Neuronal stem cell (in vitro differentiated cells): ENCODE data around the gene ZNF557. TPM values are rescaled to one million over a fixed set of nuclear protein-coding genes. Genes with fewer than 3 reads are reported as not detected.
"Not testable (repeated sequence)": the region's sequence is repeated elsewhere in the genome, so short reads cannot be mapped to it uniquely, and the experiment has no call there.

Experiments
- DNase-seq: peaks from one replicate; pipeline ENCODE4 v3.0.0-alpha.2; 2013; ENCODE audit warnings: low spot score
- H2AFZ ChIP-seq: one replicate; pipeline ENCODE4 v1.6.1; 2013; ENCODE audit warnings: mild to moderate bottlenecking, low read length, inconsistent platforms
- H2AK5ac ChIP-seq: 2 replicates; pipeline ENCODE4 v1.6.1; 2013; ENCODE audit warnings: low read depth, mild to moderate bottlenecking, inconsistent platforms, low read length, moderate library complexity, mixed read lengths
- H2BK120ac ChIP-seq: 2 replicates; pipeline ENCODE4 v1.6.1; 2013; ENCODE audit warnings: low read depth, mild to moderate bottlenecking, inconsistent platforms, low read length, moderate library complexity, mixed read lengths
- H2BK12ac ChIP-seq: one replicate; pipeline ENCODE4 v1.6.1; 2013; ENCODE audit warnings: low read length, inconsistent platforms
- H2BK15ac ChIP-seq: 2 replicates; pipeline ENCODE4 v1.6.1; 2013; ENCODE audit warnings: mild to moderate bottlenecking, low read length, inconsistent platforms, mixed read lengths
- H2BK5ac ChIP-seq: one replicate; pipeline ENCODE4 v1.6.1; 2013; ENCODE audit warnings: inconsistent platforms, mild to moderate bottlenecking, low read length, moderate library complexity
- H3K14ac ChIP-seq: one replicate; pipeline ENCODE4 v1.6.1; 2013; ENCODE audit warnings: low read length, inconsistent platforms
- H3K18ac ChIP-seq: 2 replicates; pipeline ENCODE4 v1.6.1; 2013; ENCODE audit warnings: low read length, inconsistent platforms
- H3K23ac ChIP-seq: 2 replicates; pipeline ENCODE4 v1.6.1; 2013; ENCODE audit warnings: low read depth, mild to moderate bottlenecking, mixed read lengths, low read length, inconsistent platforms; ENCODE audit not compliant: poor library complexity
- H3K27ac ChIP-seq: replicated peaks from 3 replicates; pipeline ENCODE4 v1.5.1; 2013; ENCODE audit warnings: low read length, inconsistent platforms
- H3K27me3 ChIP-seq, 3 experiments: 2 replicates each; pipeline ENCODE4 v1.6.1; 2013; ENCODE audit warnings: low read length in 3 of 3, mild to moderate bottlenecking in 2 of 3, inconsistent platforms in 1 of 3, low read depth in 1 of 3, mixed read lengths in 1 of 3, moderate library complexity in 1 of 3; ENCODE audit not compliant: control insufficient read depth in 3 of 3, insufficient read depth in 3 of 3
- H3K36me3 ChIP-seq, 2 donors: replicated peaks in 1 of 2; 2 replicates each; pipeline ENCODE4 v1.6.1; 2013; ENCODE audit warnings: low read length in 2 of 2; ENCODE audit not compliant: control insufficient read depth in 2 of 2, insufficient read depth in 2 of 2
- H3K4ac ChIP-seq: 2 replicates; pipeline ENCODE4 v1.6.1; 2013; ENCODE audit warnings: inconsistent platforms, mild to moderate bottlenecking, low read length, moderate library complexity
- H3K4me1 ChIP-seq, 2 donors: 1 replicate in 1 of 2; 2 replicates in 1 of 2; pipeline ENCODE4 v1.6.1; 2013; ENCODE audit warnings: low read length in 2 of 2, low read depth in 1 of 2; ENCODE audit not compliant: control insufficient read depth in 2 of 2, insufficient read depth in 1 of 2
- H3K4me2 ChIP-seq: one replicate; pipeline ENCODE4 v1.6.1; 2013; ENCODE audit warnings: mild to moderate bottlenecking, low read length, inconsistent platforms; ENCODE audit not compliant: insufficient read depth, poor library complexity, severe bottlenecking
- H3K4me3 ChIP-seq, 2 donors: 2 replicates each; pipeline ENCODE4 v1.5.1; 2013; ENCODE audit warnings: low read length in 2 of 2, mild to moderate bottlenecking in 2 of 2, inconsistent platforms in 1 of 2, moderate library complexity in 1 of 2
- H3K79me1 ChIP-seq: one replicate; pipeline ENCODE4 v1.6.1; 2013; ENCODE audit warnings: low read depth, mild to moderate bottlenecking, inconsistent platforms, low read length, moderate library complexity
- H3K9ac ChIP-seq: one replicate; pipeline ENCODE4 v1.6.1; 2013; ENCODE audit warnings: mild to moderate bottlenecking, low read depth, low read length, inconsistent platforms; ENCODE audit not compliant: poor library complexity
- H3K9me3 ChIP-seq, 2 donors: replicated peaks in 1 of 2; 2 replicates each; pipeline versions ENCODE3 to v1.6.1; 2013; ENCODE audit warnings: low read length in 2 of 2, mild to moderate bottlenecking in 2 of 2, inconsistent platforms in 1 of 2, low read depth in 1 of 2, mixed read lengths in 1 of 2, moderate library complexity in 1 of 2; ENCODE audit not compliant: control insufficient read depth in 2 of 2, insufficient read depth in 1 of 2
- H4K8ac ChIP-seq: one replicate; pipeline ENCODE4 v1.6.1; 2013; ENCODE audit warnings: low read depth, mild to moderate bottlenecking, inconsistent platforms, low read length, moderate library complexity
- H4K91ac ChIP-seq: one replicate; pipeline ENCODE4 v1.6.1; 2013; ENCODE audit warnings: low read length, low read depth, mild to moderate bottlenecking, inconsistent platforms; ENCODE audit not compliant: poor library complexity
- WGBS, 2 donors: extraction: QIAGEN DNeasy Blood & Tissue Kit; methylation state at CpG; one replicate each; pipeline ENCODE4 v1.1.7; 2013; ENCODE audit warnings: missing lambda C conversion rate in 2 of 2, mixed read lengths in 1 of 2; ENCODE audit not compliant: insufficient read length in 2 of 2, insufficient replicate concordance in 1 of 2; ENCODE audit errors: extremely low coverage in 2 of 2; 5-methylcytosine and 5-hydroxymethylcytosine counted together
- polyA plus RNA-seq, 2 experiments: library from polyadenylated mRNA; stranded (reverse); fragments of 200-250 nt; gene quantifications; one replicate each; pipeline ENCODE4 v1.2.3, GENCODE V29; 2013

Gene ZNF557
- polyA plus RNA-seq (2013, experiment 1 of 2), result 3.1 TPM
- 3.0 TPM for polyA plus RNA-seq (2013, experiment 2 of 2)

DNA sequence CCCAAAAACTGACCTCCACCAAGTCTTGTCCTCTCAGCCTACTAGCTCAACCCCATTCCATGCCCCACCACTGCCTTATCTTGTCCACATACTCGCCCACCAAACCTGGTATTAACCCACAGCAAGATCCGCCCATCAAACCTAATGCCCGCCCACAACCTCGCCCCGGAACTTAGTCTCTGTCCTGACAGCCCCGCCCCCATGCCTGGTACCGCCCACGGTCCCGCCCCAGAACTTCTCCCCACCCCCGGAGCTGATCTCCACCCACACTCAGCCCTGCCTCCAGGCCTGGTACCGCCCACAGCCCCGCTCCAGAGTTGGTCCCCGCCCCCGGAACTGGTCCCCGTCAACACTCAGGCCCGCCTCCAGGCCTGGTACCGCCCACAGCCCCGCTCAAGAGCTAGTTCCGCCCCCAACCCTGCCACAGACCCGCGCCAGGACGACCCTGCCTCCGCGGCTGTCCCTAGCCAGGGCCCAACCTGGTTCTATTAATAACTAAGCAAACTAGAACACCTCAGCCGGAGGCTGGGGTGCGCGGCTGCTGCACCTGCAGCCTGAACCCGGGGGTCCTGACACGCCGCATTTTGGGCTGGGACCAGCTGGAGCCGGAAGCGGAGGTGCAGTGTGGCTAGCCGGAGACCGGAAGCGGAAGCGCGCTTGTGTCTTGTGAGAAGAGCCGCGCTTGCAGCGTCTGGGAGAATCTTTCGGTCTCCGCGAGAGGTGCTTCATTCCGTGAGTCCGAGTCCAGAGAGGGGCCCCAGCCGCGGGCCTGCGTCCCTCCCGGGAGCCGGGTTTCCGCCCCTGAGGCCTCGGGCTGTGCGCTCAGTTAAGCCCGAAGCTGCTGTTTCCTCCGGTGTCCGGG lies at the start of gene ZNF557:
Gene ZNF557 (plus strand): TSS at position 662 of the 862 bp plus-strand sequence. CDS start 5,372 bp downstream, outside the sequence.
- H2AFZ ChIP-seq, result peak within 1 kb of the TSS; percentile 99
- WGBS, 2 donors, result no CpG with 5 or more reads among the region's 56 CpGs
- H3K36me3 ChIP-seq, result peaks cover 12 to 36% of the 10 kb centered on the region in 2 donors

DNA sequence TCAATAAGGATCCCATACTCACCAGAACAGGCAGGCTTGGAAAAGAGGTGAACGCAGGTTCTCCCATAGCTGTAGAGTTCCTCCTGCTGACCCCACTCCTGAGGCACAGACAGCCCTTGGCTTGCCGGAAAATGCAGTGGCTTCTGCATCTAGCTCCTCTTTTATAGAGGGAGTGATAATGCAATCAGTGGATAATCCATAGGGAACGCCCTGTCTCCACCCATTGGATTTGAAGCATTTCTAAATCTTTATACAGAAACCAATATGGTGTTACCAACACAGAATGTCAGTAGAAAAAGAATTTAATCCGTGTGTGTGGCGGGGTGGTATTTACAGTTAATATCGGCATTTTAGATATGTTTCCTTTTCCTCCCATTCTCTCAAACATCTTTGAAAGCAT lies 48.2 kb upstream of the ZNF557 start, which contains the start of gene MBD3L2B:
Gene MBD3L2B (minus strand): TSS at position 101 of the 400 bp plus-strand sequence. CDS start 34 bp downstream, at position 67.
- H2BK12ac ChIP-seq, H2AFZ ChIP-seq, H3K4me1 ChIP-seq, H2BK15ac ChIP-seq, H4K8ac ChIP-seq, H3K18ac ChIP-seq, H3K4me3 ChIP-seq, H3K23ac ChIP-seq, DNase-seq, H2AK5ac ChIP-seq, H3K4ac ChIP-seq, H3K14ac ChIP-seq, H2BK5ac ChIP-seq, H3K4me2 ChIP-seq, H3K9ac ChIP-seq, H3K79me1 ChIP-seq, H2BK120ac ChIP-seq, H4K91ac ChIP-seq, H3K27me3 ChIP-seq, H3K36me3 ChIP-seq, H3K9me3 ChIP-seq, H3K27ac ChIP-seq: not testable (repeated sequence)
- WGBS, 2 donors, result no CpG with 5 or more reads among the region's 6 CpGs

More for the DNA sequence above, at the start of gene ZNF557:
- Histone ChIP-seq H3K79me1 (peaks cover 2% of the 10 kb centered on the region), H3K27ac (no peak within 1 kb of the TSS), H3K9me3 (peaks cover 0 to 14% of the 10 kb centered on the region in 2 donors), H3K18ac (peak within 1 kb of the TSS; percentile 88), H3K4me1 (peaks cover 0 to 6% of the 10 kb centered on the region in 2 donors), H2AK5ac (no peak within 1 kb of the TSS), H3K4me2 (peak within 1 kb of the TSS; percentile 74), H2BK5ac (peak within 1 kb of the TSS; percentile 54), H3K9ac (peak within 1 kb of the TSS; percentile 89), H3K27me3 (no peaks in the 10 kb centered on the region), H3K4me3 (peak within 1 kb of the TSS; percentile 86 to 96), H3K23ac (peak within 1 kb of the TSS; percentile 46), H2BK120ac (no peak within 1 kb of the TSS), H2BK15ac (no peak within 1 kb of the TSS), H3K14ac (no peak within 1 kb of the TSS), H4K8ac (no peak within 1 kb of the TSS), H4K91ac (no peak within 1 kb of the TSS), H3K4ac (no peak within 1 kb of the TSS), H2BK12ac (no peak within 1 kb of the TSS)
- peak; percentile 94 for DNase-seq

DNA sequence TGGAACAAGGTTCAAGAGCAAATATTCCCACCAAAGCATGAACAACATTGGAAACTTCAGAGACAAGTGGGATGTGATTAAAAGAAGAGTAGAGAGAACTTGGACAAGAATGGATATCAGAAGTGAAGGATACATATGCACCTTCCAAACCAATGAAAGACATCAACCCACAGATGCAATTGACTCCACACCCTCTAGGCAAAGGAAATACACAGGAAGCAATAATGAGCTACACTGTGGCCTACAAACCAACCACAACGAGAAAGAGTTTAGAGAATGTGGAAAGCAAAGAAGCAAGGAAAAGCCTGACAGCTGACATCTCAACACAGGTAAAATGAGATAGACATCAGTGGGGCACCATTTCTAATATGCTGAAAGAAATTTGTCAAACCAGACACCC lies 40.7 kb upstream of the ZNF557 start:
- H3K14ac ChIP-seq, H3K4me1 ChIP-seq, H3K4me3 ChIP-seq, H4K8ac ChIP-seq, H3K36me3 ChIP-seq, DNase-seq, H3K4me2 ChIP-seq, H2AK5ac ChIP-seq, H3K23ac ChIP-seq, H2BK15ac ChIP-seq, H3K18ac ChIP-seq, H2BK12ac ChIP-seq, H3K9ac ChIP-seq, H2AFZ ChIP-seq, H2BK120ac ChIP-seq, H2BK5ac ChIP-seq, H3K79me1 ChIP-seq, H3K27ac ChIP-seq, H3K27me3 ChIP-seq, H3K9me3 ChIP-seq, H3K4ac ChIP-seq, H4K91ac ChIP-seq: not testable (repeated sequence)
- no CpG with 5 or more reads among the region's 1 CpG for WGBS, 2 donors

DNA sequence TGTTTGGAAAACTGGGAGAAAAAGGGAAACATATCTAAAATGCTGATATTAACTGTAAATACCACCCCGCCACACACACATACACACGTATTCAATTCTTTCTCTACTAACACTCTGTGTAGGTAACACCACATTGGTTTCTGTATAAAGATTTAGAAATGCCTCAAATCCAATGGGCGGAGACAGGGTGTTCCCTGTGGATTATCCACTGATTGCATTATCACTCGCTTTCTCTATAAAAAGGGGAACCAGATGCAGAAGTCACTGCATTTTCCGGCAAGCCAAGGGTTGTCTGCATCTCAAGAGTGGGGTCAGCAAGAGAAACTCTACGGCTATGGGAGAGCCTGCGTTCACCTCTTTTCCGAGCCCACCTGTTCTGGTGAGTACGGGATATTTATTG lies 39.2 kb upstream of the ZNF557 start, which contains the start of gene MBD3L5:
Gene MBD3L5 (plus strand): TSS at position 301 of the 400 bp plus-strand sequence. CDS start 34 bp downstream, at position 335.
- not testable (repeated sequence) for H3K27ac ChIP-seq, H4K91ac ChIP-seq, H3K23ac ChIP-seq, DNase-seq, H2BK15ac ChIP-seq, H3K36me3 ChIP-seq, H2BK12ac ChIP-seq, H3K79me1 ChIP-seq, H3K27me3 ChIP-seq, H3K4me3 ChIP-seq, H3K18ac ChIP-seq, H2AFZ ChIP-seq, H3K4ac ChIP-seq, H3K4me1 ChIP-seq, H3K9ac ChIP-seq, H3K4me2 ChIP-seq, H4K8ac ChIP-seq, H3K9me3 ChIP-seq, H3K14ac ChIP-seq, H2AK5ac ChIP-seq, H2BK5ac ChIP-seq, H2BK120ac ChIP-seq
- no CpG with 5 or more reads among the region's 9 CpGs for WGBS, 2 donors
